Ovary (tissue), 3 donors: ENCODE measurements around the gene ERCC3.

Experiments
- POLR2A ChIP-seq: fragments of 450-650 bp; IDR thresholded peaks from one replicate; pipeline ENCODE4 v1.6.1; 2017; ENCODE audit warnings: antibody characterized with exemption, mild to moderate bottlenecking, moderate library complexity
- TF ChIP-seq, protein P1 (sequence below), 3 donors: fragments of 450-650 bp in 2 of 3; fragments of 200-600 bp in 1 of 3; IDR thresholded peaks; one replicate each; pipeline versions ENCODE4 v1.5.1 to v1.8.0; 2016 to 2022; ENCODE audit warnings: antibody characterized with exemption in 3 of 3, mild to moderate bottlenecking in 1 of 3
- donor health status: DM: no; HTN: no; CAD: no.

- no peak for TF ChIP-seq POLR2A
- TF ChIP-seq, protein P1, sequence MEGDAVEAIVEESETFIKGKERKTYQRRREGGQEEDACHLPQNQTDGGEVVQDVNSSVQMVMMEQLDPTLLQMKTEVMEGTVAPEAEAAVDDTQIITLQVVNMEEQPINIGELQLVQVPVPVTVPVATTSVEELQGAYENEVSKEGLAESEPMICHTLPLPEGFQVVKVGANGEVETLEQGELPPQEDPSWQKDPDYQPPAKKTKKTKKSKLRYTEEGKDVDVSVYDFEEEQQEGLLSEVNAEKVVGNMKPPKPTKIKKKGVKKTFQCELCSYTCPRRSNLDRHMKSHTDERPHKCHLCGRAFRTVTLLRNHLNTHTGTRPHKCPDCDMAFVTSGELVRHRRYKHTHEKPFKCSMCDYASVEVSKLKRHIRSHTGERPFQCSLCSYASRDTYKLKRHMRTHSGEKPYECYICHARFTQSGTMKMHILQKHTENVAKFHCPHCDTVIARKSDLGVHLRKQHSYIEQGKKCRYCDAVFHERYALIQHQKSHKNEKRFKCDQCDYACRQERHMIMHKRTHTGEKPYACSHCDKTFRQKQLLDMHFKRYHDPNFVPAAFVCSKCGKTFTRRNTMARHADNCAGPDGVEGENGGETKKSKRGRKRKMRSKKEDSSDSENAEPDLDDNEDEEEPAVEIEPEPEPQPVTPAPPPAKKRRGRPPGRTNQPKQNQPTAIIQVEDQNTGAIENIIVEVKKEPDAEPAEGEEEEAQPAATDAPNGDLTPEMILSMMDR (IDR thresholded peaks at IDR 0.05), result no peak
Measured at GRCh38 chr2:127228102-127228501, 65.8 kb downstream of the ERCC3 start.
